Activated CD4-positive, alpha-beta memory T cell treated with anti-CD3 and anti-CD28 coated beads, Interleukin-2, amount 10 ng/mL, durations not matched to agents 7 days and 5 days (primary cell): ENCODE data around the gene MAP3K4. TPM values are rescaled to one million over a fixed set of nuclear protein-coding genes. Genes with fewer than 3 reads are reported as not detected.

Source experiments
- CTCF ChIA-PET: fragments of 350-600 bp; sonication (Branson Sonifier 250); formaldehyde crosslinking; loops from one replicate; lab custom pipeline; 2021; ENCODE audit warnings: antibody characterized with exemption, inconsistent platforms; lab: Charles Lee
- POLR2A ChIA-PET: fragments of 350-600 bp; sonication (Branson Sonifier 250); formaldehyde crosslinking; loops from one replicate; lab custom pipeline; 2021; ENCODE audit warnings: antibody characterized with exemption; lab: Charles Lee
- DNase-seq: peaks from one replicate; pipeline ENCODE4 v3.0.0-alpha.2; 2020
- H3K27ac Mint-ChIP-seq: one replicate; pipeline ENCODE4 v1.8.0; 2021; ENCODE audit warnings: mild to moderate bottlenecking, mixed read lengths
- H3K27me3 Mint-ChIP-seq: one replicate; pipeline ENCODE4 v1.8.0; 2021; ENCODE audit warnings: mixed read lengths
- H3K36me3 Mint-ChIP-seq: one replicate; pipeline ENCODE4 v1.8.0; 2021; ENCODE audit warnings: low read depth, mixed read lengths
- H3K4me1 Mint-ChIP-seq: one replicate; pipeline ENCODE4 v1.8.0; 2021; ENCODE audit warnings: mixed read lengths
- H3K4me3 Mint-ChIP-seq: one replicate; pipeline ENCODE4 v1.8.0; 2021; ENCODE audit warnings: mild to moderate bottlenecking, mixed read lengths
- H3K9me3 Mint-ChIP-seq: one replicate; pipeline ENCODE4 v1.8.0; 2021; ENCODE audit warnings: mixed read lengths
- total RNA-seq, 2 experiments: library from RNA; stranded (reverse); gene quantifications; one replicate each; pipeline ENCODE4 v1.2.3, GENCODE V29; 2021

Gene MAP3K4
- total RNA-seq, 2 experiments from 2014 or later, result 40.0 to 50.6 TPM

DNA sequence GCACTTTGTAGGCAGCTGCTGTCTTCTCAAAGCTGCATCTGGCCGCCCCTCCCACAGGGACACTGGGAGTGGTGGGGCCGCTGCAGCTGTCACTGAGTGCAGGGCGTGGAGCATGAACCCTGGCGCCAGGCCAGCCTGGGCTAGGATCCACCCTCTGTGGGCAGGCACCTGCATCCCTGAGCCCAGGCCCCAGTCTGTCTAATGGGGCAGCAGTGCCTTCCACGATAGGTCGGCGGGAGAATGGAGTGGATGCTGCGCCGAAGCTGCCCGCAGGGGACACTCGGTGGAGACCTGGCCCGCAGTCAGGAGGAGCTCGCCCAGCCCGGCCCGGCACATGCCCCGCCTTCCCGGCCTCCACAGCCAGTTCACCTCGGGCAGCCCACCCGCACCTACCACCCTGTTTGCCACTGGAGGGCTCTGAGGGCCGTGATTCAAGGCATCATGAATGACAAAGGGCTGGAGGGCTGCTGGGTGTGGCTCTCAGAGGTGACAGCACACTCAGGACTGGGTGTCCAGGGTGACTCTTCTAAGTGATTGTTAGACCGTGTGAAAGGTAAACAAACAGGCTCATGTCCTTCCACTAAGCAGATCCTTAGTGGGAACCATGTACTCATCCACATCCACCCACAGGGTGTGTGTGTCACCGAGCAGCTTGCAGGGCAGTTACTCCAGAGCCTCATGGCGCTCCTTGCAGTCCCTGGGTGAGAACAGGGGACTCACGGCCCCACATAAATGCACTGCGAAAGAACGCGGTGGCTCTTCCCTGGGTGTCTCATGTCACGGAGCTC is 148.4 kb downstream of the MAP3K4 start:
- Mint-ChIP-seq H3K27me3 (no peaks in the 10 kb centered on the region), H3K4me1 (no peaks in the 10 kb centered on the region), H3K4me3 (no peak overlapping the region), H3K36me3 (peaks cover 24% of the 10 kb centered on the region), H3K9me3 (no peaks in the 10 kb centered on the region), H3K27ac (no peak overlapping the region)
- POLR2A ChIA-PET, result interaction anchor here (1.1 kb wide), 1 partner anchor 12 kb away, joined by 3 read pairs; no protein-coding TSS in a partner anchor
- peak; percentile 14 for DNase-seq
- CTCF ChIA-PET, result interaction anchor here (1.2 kb wide), 1 partner anchor 231 kb away, joined by 3 read pairs; no protein-coding TSS in a partner anchor

DNA sequence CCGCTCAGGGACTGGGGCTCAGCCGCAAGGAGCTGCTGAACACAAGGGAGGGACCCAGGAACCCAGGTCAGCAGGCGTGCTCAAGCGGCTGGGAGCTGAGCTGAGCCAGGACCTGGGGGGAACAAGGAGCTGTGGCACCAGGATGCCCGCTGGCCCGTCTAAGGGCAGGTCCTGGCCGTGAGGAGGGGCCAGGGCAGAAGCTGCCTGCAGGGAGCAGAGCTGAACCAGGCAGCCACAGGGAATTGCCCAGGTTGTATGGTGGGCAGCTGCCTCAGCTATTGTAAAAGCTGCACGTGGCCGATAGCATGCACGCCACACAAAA is 148.9 kb downstream of the MAP3K4 start:
- CTCF ChIA-PET, result interaction anchor here (1.2 kb wide), 1 partner anchor 231 kb away, joined by 3 read pairs; no protein-coding TSS in a partner anchor
- peak; percentile 9 for DNase-seq
- Mint-ChIP-seq H3K27ac (no peak overlapping the region), H3K27me3 (no peaks in the 10 kb centered on the region), H3K36me3 (peaks cover 20% of the 10 kb centered on the region), H3K9me3 (no peaks in the 10 kb centered on the region), H3K4me3 (no peak overlapping the region), H3K4me1 (no peaks in the 10 kb centered on the region)
- POLR2A ChIA-PET, result interaction anchor here (1.1 kb wide), 1 partner anchor 13 kb away, joined by 3 read pairs; no protein-coding TSS in a partner anchor

DNA sequence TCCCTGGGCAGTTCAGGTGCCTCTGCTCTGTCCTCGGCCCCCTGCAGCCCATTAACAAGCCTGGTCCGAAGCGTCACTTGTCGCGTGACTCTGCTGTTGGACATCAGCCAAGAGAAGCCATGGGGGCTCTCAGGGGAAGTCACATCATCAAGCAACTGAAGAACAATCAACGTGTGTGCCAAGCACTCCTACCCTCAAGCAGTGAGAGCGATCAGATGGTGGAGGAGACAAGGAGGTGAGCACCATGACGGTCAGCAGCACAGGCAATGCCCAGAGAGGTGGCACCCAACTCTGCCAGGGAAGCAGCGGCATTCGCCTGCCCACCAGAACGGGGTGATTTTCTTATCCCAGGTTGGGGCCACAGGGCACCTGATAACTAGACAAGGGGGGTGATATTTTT is 149.6 kb downstream of the MAP3K4 start:
- Mint-ChIP-seq H3K27me3 (no peaks in the 10 kb centered on the region), H3K9me3 (no peaks in the 10 kb centered on the region), H3K27ac (no peak overlapping the region), H3K4me1 (no peaks in the 10 kb centered on the region), H3K4me3 (no peak overlapping the region), H3K36me3 (peaks cover 18% of the 10 kb centered on the region)
- peak; percentile 13 for DNase-seq
- ChIA-PET CTCF (interaction anchor here (1.1 kb wide), 1 partner anchor 232 kb away, joined by 3 read pairs; no protein-coding TSS in a partner anchor), POLR2A (interaction anchor here (1.1 kb wide), 1 partner anchor 13 kb away, joined by 3 read pairs; no protein-coding TSS in a partner anchor)

DNA sequence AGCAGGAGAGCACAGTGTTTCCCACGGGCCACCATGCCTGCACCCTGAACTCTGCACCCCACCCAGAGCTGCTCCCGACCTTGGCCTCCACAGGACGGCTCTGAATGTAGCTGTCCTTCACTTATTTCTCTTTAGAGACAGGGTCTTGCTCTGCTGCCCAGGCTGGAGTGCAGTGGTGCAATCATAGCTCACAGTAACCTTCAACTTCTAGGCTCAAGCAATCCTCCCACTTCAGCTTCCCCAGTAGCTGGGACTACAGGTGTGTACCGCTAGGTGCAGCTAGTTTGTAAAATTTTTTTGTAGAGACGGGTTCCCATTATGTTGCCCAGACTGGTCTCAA is 151.4 kb downstream of the MAP3K4 start:
- Mint-ChIP-seq H3K4me1 (no peaks in the 10 kb centered on the region), H3K27me3 (no peaks in the 10 kb centered on the region), H3K36me3 (peaks cover 16% of the 10 kb centered on the region), H3K27ac (no peak overlapping the region), H3K4me3 (no peak overlapping the region), H3K9me3 (no peaks in the 10 kb centered on the region)
- ChIA-PET CTCF (no interaction called here), POLR2A (no interaction called here)
- DNase-seq, result no peak

DNA sequence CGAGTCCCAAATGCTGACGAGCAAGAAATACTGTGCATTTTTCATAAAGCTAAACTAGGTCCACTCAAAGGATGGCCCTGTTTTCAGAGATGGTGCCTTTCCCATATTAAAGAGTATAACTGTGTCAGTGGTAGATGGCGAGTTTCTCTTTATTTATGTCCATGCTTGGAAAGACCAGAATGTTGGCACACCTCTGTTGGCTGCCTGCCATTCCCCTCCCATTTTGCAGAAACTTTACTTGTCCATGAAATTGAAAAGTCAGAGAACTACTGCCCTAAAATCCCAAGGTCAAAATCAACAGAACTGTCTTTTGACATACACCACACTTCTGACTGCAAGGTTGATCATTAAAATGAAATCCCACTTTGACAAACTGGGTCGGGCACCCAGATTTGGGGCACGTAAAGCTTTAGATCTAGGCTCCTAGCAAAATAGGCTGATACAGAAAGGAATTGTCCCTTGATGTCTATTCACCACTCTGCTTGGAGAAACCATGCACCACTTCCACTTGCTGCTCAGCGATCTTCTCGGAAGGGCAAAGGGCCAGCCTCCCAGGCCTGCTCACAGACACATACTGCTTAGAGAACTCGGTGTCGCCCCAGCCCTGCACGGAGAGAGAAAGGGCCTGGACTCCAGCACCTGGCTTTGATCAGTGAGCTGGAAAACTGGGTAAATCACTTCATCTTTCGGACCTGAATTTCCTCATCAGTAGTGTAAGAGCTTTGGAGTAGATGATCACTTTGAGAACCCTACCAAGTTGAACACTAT is 152.3 kb downstream of the MAP3K4 start:
- no peak for DNase-seq
- no peaks in the 10 kb centered on the region for H3K27me3 Mint-ChIP-seq
- no peak overlapping the region for H3K4me3 Mint-ChIP-seq
- H3K4me1 Mint-ChIP-seq, result no peaks in the 10 kb centered on the region
- CTCF ChIA-PET, result no interaction called here
- peaks cover 16% of the 10 kb centered on the region for H3K36me3 Mint-ChIP-seq
- H3K27ac Mint-ChIP-seq, result no peak overlapping the region
- POLR2A ChIA-PET, result interaction anchor here (0.7 kb wide), 1 partner anchor 16 kb away, joined by 4 read pairs; no protein-coding TSS in a partner anchor
- H3K9me3 Mint-ChIP-seq, result no peaks in the 10 kb centered on the region

DNA sequence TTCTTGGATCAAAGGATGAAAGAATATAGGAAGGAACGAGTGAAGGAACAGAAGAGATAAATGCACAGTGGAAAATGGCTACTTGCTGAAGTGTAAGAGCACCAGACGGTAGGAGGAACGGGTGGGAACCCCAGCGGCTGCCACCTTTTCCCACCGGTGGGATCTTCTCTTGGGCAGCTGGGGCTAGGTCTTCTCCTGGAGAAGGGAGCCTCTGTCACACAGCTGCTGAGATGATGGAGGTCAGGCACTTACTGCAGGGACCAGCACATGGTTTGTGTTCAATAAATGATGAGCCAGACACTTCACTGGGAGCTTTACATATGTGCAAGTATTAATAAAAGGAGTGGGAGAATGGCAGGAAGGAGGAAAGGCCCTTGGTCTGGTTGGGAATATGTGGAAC is 158.6 kb downstream of the MAP3K4 start:
- no peak for DNase-seq
- ChIA-PET POLR2A (no interaction called here), CTCF (interaction anchor here (7.1 kb wide), 1 partner anchor 220 kb away, joined by 59 read pairs; no protein-coding TSS in a partner anchor)
- Mint-ChIP-seq H3K27me3 (no peaks in the 10 kb centered on the region), H3K9me3 (no peaks in the 10 kb centered on the region), H3K27ac (no peak overlapping the region), H3K4me3 (no peak overlapping the region), H3K36me3 (peaks cover 2% of the 10 kb centered on the region), H3K4me1 (no peaks in the 10 kb centered on the region)

DNA sequence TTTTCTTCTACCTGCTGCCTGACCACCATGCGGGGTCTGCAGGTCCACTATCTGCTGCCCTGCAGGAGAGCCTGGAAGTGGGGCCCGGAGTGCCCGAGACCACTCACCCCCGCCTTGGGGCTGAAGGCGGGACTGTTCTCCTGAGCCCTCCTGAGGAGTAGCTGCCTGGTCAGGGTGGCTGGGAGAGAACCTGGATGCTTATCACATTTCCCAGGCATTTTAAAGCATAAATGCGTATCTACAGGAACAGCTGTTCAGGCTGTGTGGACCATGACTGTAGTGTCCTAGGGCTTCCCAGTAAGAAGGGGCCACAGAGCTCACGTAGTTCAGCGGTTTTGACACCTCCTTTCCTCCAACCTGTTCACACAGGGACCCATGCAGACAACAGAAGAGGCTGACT is 159.0 kb downstream of the MAP3K4 start:
- POLR2A ChIA-PET, result no interaction called here
- H3K27ac Mint-ChIP-seq, result no peak overlapping the region
- CTCF ChIA-PET, result interaction anchor here (7.1 kb wide), 1 partner anchor 220 kb away, joined by 59 read pairs; no protein-coding TSS in a partner anchor
- H3K36me3 Mint-ChIP-seq, result peaks cover 2% of the 10 kb centered on the region
- no peak overlapping the region for H3K4me3 Mint-ChIP-seq
- H3K27me3 Mint-ChIP-seq, result no peaks in the 10 kb centered on the region
- H3K9me3 Mint-ChIP-seq, result no peaks in the 10 kb centered on the region
- no peaks in the 10 kb centered on the region for H3K4me1 Mint-ChIP-seq
- DNase-seq, result no peak

DNA sequence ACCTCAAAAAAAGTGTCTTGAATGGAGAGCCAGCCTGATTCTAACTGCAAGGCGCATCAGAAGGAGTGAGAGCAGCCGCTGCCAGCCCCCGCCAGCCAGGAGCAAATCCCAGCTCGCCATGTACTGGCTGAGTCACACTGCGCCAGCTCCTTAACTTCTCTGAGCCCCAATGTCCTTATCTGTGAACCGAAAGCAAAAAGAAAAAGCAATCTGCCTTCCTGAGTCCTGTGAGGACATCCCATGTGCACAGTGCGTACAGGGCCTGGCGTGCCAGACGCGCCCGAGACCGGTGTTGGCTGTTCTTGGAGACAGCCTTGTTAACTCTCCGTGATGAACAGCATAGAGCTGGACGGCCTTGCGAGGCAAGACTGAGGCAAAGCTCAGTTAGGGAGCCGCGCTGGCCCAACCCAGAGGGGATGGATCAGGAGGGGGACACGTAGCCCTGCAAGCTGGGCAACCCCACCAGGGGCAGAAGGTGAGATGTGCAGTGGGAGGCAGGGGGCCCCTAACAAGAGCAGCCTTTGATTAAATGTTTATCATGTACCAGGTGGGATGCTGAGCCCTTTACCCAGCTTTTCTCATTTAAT is 159.6 kb downstream of the MAP3K4 start:
- CTCF ChIA-PET, result interaction anchor here (7.1 kb wide), 1 partner anchor 219 kb away, joined by 59 read pairs; no protein-coding TSS in a partner anchor
- Mint-ChIP-seq H3K4me1 (no peaks in the 10 kb centered on the region), H3K27me3 (no peaks in the 10 kb centered on the region), H3K9me3 (no peaks in the 10 kb centered on the region), H3K27ac (no peak overlapping the region), H3K36me3 (peaks cover 2% of the 10 kb centered on the region), H3K4me3 (no peak overlapping the region)
- POLR2A ChIA-PET, result no interaction called here
- DNase-seq, result no peak

DNA sequence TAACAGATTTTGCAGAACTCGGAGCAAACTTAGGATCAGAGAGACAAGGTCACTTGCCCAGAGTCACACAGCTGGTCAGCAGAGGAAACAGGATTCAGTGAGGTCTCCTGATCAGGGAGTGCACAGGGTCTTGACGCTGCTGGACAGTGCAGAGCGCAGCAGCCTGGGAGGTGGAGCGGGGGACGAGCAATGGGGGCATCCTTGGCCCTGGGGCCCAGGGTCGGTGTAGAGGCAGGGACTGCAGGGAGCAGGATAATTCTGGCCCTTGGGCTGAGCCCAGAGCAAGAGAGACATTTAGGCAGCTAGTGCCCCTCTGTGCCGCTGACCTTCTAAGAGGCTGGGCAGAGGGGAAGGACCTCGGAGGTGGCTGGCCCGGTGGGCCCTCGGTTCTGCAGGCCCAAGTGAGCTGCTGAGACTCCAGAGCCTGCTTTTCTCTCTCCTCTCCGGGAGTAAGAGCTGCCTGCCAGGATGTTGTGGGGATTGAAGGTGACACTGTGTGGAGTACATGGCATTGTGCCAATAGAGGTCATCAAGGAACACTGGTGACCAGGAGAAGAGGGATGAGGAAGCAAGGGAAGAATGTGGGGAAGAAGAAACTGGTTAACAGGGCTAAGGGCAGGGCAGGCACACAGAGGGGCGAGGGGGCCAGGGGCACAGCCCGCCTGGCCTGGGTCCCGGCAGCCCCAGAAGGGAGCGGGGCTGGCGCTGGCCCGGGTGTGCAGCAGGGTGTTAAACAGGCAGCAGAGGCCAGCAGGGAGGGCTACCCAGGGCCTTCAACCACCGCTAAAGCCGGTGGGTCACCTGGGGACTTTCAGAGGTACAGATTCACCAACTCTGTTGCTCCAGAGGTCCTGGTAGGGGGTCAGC is 160.3 kb downstream of the MAP3K4 start:
- peaks cover 4% of the 10 kb centered on the region for H3K36me3 Mint-ChIP-seq
- H3K27me3 Mint-ChIP-seq, result no peaks in the 10 kb centered on the region
- no peak for DNase-seq
- no peaks in the 10 kb centered on the region for H3K9me3 Mint-ChIP-seq
- H3K27ac Mint-ChIP-seq, result no peak overlapping the region
- ChIA-PET POLR2A (no interaction called here), CTCF (interaction anchor here (0.8 to 7.1 kb wide), 2 partner anchors 122 to 219 kb away, joined by 3 to 59 read pairs; partner anchors contain the start of gene AGPAT4)
- no peaks in the 10 kb centered on the region for H3K4me1 Mint-ChIP-seq
- no peak overlapping the region for H3K4me3 Mint-ChIP-seq

DNA sequence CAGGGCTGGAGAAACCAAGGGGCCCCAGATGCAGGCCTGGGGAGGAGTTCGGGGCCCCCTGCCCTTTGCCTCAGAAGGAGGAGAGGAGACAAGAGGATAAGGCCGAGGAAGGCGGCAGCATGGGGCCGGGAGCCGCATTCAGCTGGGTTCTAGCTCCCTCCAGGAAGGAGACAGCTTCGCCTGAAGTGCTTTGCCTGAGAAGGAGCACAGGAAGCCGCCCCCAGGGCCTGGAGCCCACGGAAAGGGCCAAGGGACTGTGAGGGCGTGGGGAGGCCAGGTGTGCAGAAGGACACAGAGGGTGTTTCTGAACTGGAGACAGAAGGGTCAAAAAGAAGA is 160.9 kb downstream of the MAP3K4 start:
- Mint-ChIP-seq H3K27me3 (no peaks in the 10 kb centered on the region), H3K4me1 (no peaks in the 10 kb centered on the region), H3K36me3 (peaks cover 7% of the 10 kb centered on the region), H3K27ac (no peak overlapping the region), H3K4me3 (no peak overlapping the region), H3K9me3 (no peaks in the 10 kb centered on the region)
- ChIA-PET POLR2A (no interaction called here), CTCF (interaction anchor here (0.6 to 7.1 kb wide), 3 partner anchors 122 to 1893 kb away, joined by 3 to 59 read pairs (median 3); partner anchors contain the start of gene AGPAT4)
- no peak for DNase-seq

DNA sequence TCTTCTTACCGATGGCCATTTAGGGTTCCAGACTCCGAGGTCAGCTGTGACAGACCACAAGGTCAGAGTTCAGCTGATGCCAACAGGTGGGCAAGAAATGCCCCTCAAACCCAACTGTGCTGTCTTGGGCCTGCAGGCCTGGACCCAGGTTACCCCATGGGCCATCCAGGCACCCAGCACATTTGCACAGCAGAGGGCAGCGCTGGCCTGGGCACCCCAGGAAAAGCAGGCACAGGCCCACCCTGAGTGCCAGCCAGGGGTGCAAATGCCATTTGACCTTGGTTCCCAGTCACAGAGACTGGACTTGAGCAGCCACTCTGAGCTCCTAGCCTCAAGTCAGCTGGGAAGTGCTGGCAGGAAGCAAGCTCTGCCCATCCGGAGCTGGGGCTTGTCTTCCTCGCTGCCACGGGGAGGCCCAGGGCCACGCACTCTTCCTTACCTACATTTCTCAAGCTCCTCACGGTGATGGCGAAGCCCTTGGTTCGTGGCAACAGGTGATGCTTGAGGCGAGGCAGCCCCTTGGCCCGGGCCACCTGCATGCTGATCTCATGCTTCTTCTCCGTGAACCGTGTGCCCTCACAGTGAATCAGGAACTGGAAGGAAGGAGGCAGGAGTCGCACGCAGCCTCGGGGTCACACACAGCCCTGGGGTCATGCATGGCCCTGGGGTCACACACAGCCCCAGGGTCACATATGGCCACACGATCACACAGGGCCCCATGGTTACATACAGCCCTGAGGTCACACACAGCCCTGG is 161.5 kb downstream of the MAP3K4 start:
- peak; percentile 27 for DNase-seq

More for the DNA sequence above, 161.5 kb downstream of the MAP3K4 start:
- H3K4me1 Mint-ChIP-seq, result no peaks in the 10 kb centered on the region
- no peak overlapping the region for H3K4me3 Mint-ChIP-seq
- CTCF ChIA-PET, result interaction anchor here (0.6 to 7.1 kb wide), 4 partner anchors 121 to 1892 kb away, joined by 3 to 59 read pairs (median 3); partner anchors contain the start of gene AGPAT4
- no peak overlapping the region for H3K27ac Mint-ChIP-seq
- H3K9me3 Mint-ChIP-seq, result no peaks in the 10 kb centered on the region
- H3K36me3 Mint-ChIP-seq, result peaks cover 13% of the 10 kb centered on the region
- H3K27me3 Mint-ChIP-seq, result no peaks in the 10 kb centered on the region
- POLR2A ChIA-PET, result no interaction called here
